Esophagus muscularis mucosa (tissue), 3 donors: ENCODE results near the gene AHCYL2.

Experiments
- POLR2A ChIP-seq: fragments of 450-650 bp; IDR thresholded peaks from one replicate; pipeline ENCODE4 v1.6.1; 2017; ENCODE audit warnings: antibody characterized with exemption, moderate library complexity, mild to moderate bottlenecking, low read depth
- POLR2AphosphoS5 ChIP-seq, 2 donors: sonication (generic); formaldehyde crosslinking; IDR thresholded peaks; one replicate each; pipeline ENCODE4 v1.6.1; 2017; ENCODE audit warnings: antibody characterized with exemption in 2 of 2
- TF ChIP-seq, protein P1 (sequence below), 3 experiments: fragments of 200-600 bp in 2 of 3; fragments of 450-650 bp in 1 of 3; sonication (generic) in 2 of 3; IDR thresholded peaks; one replicate each; pipeline ENCODE4 v1.5.1; 2017 to 2019; ENCODE audit warnings: antibody characterized with exemption in 3 of 3, mild to moderate bottlenecking in 2 of 3, moderate library complexity in 1 of 3

DNA sequence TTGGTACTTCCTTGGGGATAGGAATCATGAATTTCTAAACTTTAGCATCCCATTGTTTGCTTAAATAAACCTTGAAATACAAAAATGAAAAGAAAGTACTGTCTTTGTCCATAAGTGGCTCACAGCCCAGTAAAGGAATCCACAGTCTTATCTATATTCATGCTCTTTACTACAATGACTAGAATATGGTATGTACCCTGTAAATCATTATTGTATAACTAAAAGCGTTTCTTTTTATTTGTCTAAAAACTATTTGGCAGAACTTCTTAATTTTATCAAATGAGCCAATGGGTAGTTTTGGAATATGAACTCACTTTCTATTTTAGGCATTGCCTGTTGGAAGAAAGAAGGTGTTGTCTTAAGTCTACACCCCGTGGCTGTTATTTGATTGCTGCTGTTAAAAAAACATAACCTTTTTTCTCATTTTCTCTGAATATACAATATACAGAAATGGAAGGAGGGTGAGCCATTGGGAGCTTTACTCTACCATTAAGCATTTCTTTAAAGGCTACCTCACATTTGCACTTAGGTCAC, 197.0 kb downstream of the AHCYL2 start:
- TF ChIP-seq, protein P1, sequence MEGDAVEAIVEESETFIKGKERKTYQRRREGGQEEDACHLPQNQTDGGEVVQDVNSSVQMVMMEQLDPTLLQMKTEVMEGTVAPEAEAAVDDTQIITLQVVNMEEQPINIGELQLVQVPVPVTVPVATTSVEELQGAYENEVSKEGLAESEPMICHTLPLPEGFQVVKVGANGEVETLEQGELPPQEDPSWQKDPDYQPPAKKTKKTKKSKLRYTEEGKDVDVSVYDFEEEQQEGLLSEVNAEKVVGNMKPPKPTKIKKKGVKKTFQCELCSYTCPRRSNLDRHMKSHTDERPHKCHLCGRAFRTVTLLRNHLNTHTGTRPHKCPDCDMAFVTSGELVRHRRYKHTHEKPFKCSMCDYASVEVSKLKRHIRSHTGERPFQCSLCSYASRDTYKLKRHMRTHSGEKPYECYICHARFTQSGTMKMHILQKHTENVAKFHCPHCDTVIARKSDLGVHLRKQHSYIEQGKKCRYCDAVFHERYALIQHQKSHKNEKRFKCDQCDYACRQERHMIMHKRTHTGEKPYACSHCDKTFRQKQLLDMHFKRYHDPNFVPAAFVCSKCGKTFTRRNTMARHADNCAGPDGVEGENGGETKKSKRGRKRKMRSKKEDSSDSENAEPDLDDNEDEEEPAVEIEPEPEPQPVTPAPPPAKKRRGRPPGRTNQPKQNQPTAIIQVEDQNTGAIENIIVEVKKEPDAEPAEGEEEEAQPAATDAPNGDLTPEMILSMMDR (IDR thresholded peaks at IDR 0.05), result no peak
- TF ChIP-seq POLR2AphosphoS5 (IDR thresholded peaks at IDR 0.05), result no peak
- no peak for TF ChIP-seq POLR2A
